Measurements from ENCODE around the gene OTOG.

OTOG gene

DNA sequence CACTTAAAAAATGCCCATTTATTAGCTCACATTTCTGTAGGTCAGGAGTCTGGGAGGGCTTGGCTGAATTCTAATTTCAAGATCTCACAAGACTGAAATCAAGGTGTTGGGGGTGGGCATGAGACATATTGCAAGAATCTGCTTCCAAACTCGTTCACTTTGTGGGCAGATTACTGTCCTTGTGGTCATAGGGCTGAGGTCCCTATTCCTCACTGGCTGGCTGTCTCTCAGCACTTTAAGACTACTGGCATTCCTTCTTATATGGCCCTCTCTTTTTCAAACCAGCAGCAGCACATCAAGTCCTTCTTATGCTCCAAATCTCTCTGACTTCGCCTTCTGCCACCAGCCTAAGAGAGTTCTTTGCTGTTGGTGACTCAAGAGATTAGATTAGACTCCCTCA is 144.5 kb downstream of the OTOG start:
- TF ChIP-seq, protein P1, sequence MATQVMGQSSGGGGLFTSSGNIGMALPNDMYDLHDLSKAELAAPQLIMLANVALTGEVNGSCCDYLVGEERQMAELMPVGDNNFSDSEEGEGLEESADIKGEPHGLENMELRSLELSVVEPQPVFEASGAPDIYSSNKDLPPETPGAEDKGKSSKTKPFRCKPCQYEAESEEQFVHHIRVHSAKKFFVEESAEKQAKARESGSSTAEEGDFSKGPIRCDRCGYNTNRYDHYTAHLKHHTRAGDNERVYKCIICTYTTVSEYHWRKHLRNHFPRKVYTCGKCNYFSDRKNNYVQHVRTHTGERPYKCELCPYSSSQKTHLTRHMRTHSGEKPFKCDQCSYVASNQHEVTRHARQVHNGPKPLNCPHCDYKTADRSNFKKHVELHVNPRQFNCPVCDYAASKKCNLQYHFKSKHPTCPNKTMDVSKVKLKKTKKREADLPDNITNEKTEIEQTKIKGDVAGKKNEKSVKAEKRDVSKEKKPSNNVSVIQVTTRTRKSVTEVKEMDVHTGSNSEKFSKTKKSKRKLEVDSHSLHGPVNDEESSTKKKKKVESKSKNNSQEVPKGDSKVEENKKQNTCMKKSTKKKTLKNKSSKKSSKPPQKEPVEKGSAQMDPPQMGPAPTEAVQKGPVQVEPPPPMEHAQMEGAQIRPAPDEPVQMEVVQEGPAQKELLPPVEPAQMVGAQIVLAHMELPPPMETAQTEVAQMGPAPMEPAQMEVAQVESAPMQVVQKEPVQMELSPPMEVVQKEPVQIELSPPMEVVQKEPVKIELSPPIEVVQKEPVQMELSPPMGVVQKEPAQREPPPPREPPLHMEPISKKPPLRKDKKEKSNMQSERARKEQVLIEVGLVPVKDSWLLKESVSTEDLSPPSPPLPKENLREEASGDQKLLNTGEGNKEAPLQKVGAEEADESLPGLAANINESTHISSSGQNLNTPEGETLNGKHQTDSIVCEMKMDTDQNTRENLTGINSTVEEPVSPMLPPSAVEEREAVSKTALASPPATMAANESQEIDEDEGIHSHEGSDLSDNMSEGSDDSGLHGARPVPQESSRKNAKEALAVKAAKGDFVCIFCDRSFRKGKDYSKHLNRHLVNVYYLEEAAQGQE (IDR thresholded peaks at IDR 0.05; ENCODE audit: insufficient read depth in 1 of 2, low read depth in 2 of 2, low read length in 2 of 2) = no peak
- TF ChIP-seq FOXP2 (optimal IDR thresholded peaks at IDR 0.05; ENCODE audit: borderline replicate concordance, extremely low read depth, extremely low read length, insufficient read depth) (no peak), TAF1 (IDR thresholded peaks at IDR 0.05; ENCODE audit: borderline replicate concordance, insufficient read depth, low read length) (no peak), SIN3A (IDR thresholded peaks at IDR 0.05; ENCODE audit: borderline replicate concordance, insufficient read depth, low read length) (no peak), POLR2AphosphoS5 (IDR thresholded peaks at IDR 0.05; ENCODE audit: low read depth, low read length) (no peak)

DNA sequence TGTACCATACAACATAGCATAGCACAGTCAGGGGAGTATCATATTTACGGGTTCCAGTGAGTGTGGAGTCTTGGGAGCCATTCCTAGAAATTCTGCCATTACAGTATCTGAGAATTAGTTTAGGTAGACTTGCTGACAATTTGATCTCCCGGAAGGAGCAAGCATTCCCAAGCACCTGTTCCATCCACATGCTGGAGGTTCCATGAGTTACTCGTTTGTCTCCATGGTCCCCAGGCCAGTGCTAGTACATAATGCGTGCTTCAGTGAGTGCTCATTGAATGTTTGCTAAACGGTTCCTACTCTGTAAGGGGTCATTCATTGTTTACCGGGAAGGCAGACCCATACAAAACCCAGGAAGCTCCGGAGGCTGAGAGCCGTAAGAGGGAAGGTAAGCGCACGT is 144.9 kb downstream of the OTOG start:
- TF ChIP-seq SIN3A (IDR thresholded peaks at IDR 0.05; ENCODE audit: borderline replicate concordance, insufficient read depth, low read length) (no peak), FOXP2 (optimal IDR thresholded peaks at IDR 0.05; ENCODE audit: borderline replicate concordance, extremely low read depth, extremely low read length, insufficient read depth) (no peak)

DNA sequence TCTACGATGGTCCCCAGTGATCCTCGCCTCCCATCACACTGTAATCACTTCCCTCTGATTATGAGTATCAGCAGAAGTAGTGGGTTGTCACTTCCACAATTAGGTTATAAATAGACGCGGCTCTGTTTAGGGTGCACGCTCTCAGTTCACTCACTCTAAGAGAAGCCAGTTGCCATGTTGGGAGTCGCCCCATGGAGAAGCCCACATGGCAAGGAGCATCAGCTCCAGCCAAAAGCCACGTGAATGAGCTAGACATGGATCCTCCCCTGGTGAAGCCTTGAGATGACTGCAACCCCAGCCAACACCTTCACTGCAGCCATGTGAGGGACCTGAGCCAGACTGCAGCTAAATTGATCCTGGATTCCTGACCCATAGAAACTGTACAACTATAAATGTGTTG is 145.9 kb downstream of the OTOG start:
- TF ChIP-seq SIN3A (IDR thresholded peaks at IDR 0.05; ENCODE audit: borderline replicate concordance, insufficient read depth, low read length) (no peak), FOXP2 (optimal IDR thresholded peaks at IDR 0.05; ENCODE audit: borderline replicate concordance, extremely low read depth, extremely low read length, insufficient read depth) (no peak), TAF1 (IDR thresholded peaks at IDR 0.05; ENCODE audit: borderline replicate concordance, insufficient read depth, low read length) (no peak), POLR2AphosphoS5 (IDR thresholded peaks at IDR 0.05; ENCODE audit: low read depth, low read length) (no peak)
- TF ChIP-seq, protein P1 (IDR thresholded peaks at IDR 0.05; ENCODE audit: insufficient read depth in 1 of 2, low read depth in 2 of 2, low read length in 2 of 2) = no peak

DNA sequence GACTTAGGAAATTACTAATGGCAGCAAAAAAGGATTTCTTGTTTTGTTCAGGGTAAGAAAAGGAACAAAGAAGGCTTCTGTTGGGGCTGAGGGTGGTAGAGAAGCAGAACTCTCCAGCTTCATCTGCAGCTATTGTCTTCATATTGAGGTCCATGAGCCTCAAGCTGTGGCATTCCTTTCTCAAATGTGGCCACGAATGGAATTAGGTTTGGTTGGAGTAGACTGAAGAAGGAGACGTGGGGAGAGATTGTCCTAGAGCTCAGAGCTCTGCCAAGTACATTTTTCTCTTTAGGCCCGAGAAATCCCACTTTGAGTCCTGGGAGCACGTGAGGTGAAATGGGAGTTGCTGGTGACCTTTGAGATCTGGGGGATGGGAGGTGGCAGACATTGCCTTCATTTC is 146.5 kb downstream of the OTOG start:
- TF ChIP-seq, protein P1 (IDR thresholded peaks at IDR 0.05; ENCODE audit: insufficient read depth in 1 of 2, low read depth in 2 of 2, low read length in 2 of 2) = no peak
- TF ChIP-seq POLR2AphosphoS5 (IDR thresholded peaks at IDR 0.05; ENCODE audit: low read depth, low read length) (no peak), SIN3A (IDR thresholded peaks at IDR 0.05; ENCODE audit: borderline replicate concordance, insufficient read depth, low read length) (no peak), FOXP2 (optimal IDR thresholded peaks at IDR 0.05; ENCODE audit: borderline replicate concordance, extremely low read depth, extremely low read length, insufficient read depth) (no peak), TAF1 (IDR thresholded peaks at IDR 0.05; ENCODE audit: borderline replicate concordance, insufficient read depth, low read length) (no peak)

DNA sequence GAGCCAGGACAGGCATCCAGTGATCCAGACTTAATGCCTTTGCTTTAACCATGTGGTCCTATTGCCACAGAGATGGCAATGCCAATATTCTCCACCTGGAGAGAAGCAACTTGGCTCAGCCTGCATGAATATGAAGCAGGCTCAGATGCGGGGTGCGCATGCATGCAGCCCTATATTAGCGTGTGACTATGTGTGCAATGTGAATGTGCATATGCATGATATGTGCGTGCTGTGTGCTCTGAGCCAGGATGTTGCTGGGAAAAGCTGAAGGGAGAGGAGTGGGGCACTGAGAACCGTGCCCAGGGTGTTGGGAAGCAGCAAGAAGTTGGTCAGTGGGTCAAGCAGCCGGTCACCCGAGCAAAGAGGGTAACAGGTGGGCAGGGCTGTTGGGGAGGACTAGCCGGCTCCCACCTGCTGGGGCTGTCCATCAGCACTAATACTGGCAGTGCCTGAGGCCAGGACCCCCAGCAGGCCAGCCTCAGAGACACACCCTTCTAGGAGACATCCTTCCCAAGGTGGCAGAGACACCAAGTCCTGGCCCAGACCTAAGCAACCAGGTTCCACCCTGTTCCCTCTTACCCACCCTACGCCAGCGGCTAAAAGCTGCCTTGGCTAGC is 147.5 kb downstream of the OTOG start:
- TF ChIP-seq TAF1 (IDR thresholded peaks at IDR 0.05; ENCODE audit: borderline replicate concordance, insufficient read depth, low read length) (no peak), SIN3A (IDR thresholded peaks at IDR 0.05; ENCODE audit: borderline replicate concordance, insufficient read depth, low read length) (no peak), FOXP2 (optimal IDR thresholded peaks at IDR 0.05; ENCODE audit: borderline replicate concordance, extremely low read depth, extremely low read length, insufficient read depth) (no peak), POLR2AphosphoS5 (IDR thresholded peaks at IDR 0.05; ENCODE audit: low read depth, low read length) (no peak)
- TF ChIP-seq, protein P1 (IDR thresholded peaks at IDR 0.05; ENCODE audit: insufficient read depth in 1 of 2, low read depth in 2 of 2, low read length in 2 of 2) = no peak

Data from PFSK-1 (cell line).